Astrocyte (in vitro differentiated cells and primary cell): ENCODE results near the gene NNAT.

Source experiments
- CTCF ChIP-seq: IDR thresholded peaks from 2 replicates; pipeline ENCODE4 v1.5.1; 2011; ENCODE audit warnings: low read depth, mild to moderate bottlenecking, inconsistent platforms, low read length, moderate library complexity; ENCODE audit not compliant: insufficient read depth
- EZH2 ChIP-seq: IDR thresholded peaks from 2 replicates; pipeline ENCODE4 v1.6.1; 2012; ENCODE audit warnings: mild to moderate bottlenecking, low read length, inconsistent platforms; ENCODE audit not compliant: insufficient read depth

GRCh38 chr20:37567671-37568588, 46.9 kb downstream of the NNAT start:
- TF ChIP-seq CTCF (no peak), EZH2 (no peak)
